ENCODE results near the gene RAB4A.
A peak's percentile ranks its signal among the peaks of the same experiment; 100 is the strongest.

Gene RAB4A

GRCh38 chr1:229328598-229329362, 57.9 kb downstream of the RAB4A start:
- no peak overlapping the region for H3K4me3 ChIP-seq (ENCODE audit: low read depth, low read length)

GRCh38 chr1:229334269-229334668, 63.4 kb downstream of the RAB4A start:
- no peak overlapping the region for H3K4me3 ChIP-seq (ENCODE audit: low read depth, low read length)

DNA sequence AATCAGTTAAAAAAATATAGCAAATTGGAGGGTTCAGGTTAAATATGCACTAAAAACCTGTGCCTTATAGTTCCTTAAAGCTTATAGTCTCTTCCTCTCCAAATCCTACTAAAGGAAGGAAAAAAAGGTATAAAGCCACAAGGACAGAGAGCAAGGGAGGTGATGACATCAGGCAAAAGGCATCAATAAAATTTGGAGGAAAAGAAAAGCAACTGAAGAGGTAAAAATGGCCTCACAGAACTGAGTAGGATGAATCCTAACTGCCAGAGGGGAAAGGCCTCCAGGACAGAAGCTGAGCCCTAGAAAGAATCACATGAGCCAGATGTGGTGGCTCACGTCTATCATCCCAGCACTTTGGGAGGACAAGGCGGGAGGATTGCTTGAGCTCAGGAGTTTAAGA, 63.8 kb downstream of the RAB4A start:
- no peak overlapping the region for H3K4me3 ChIP-seq (ENCODE audit: low read depth, low read length)

DNA sequence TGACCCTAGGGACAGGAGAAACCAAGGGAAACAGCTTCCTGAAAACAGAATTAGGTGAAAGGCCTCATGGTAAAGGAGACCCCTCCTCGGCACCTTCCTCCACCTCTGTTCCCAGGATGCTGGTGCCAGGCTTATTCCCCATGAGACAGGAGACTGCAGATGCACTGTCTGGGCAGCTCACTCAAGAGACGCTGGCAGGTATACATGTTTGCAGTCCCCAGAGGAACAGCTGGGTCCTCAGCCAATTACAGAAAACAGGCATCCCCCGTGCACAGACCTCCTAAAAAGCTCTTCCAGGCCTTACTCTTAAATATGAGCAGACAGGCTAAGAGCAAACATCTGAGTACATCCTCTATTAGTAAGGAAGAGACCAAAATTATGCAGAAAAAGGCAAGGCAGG, 65.4 kb downstream of the RAB4A start:
- no peak overlapping the region for H3K4me3 ChIP-seq (ENCODE audit: low read depth, low read length)

DNA sequence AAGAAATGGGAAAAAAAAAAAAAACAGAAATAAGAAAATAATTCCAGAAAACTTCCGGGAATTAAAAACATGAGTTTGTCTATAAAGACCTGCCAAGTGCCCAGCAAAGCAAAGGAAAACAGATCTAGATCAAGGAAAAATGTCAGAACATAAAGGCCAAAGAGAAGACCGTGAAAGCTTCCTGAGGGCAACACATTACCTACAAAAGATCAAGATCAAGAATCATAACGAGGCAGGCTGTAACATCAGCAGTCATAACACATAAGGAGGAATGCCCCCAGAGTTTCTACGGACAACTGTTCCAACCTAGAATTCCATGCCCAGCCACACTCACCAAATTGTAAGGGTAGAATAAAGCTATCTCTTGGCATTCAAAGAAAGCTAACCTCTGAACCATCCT, 68.2 kb downstream of the RAB4A start:
- H3K4me3 ChIP-seq (ENCODE audit: low read depth, low read length): no peak overlapping the region

- H3K4me3 ChIP-seq (ENCODE audit: low read depth, low read length): no peak overlapping the region
Observed at GRCh38 chr1:229339520-229339919, 68.6 kb downstream of the RAB4A start.

DNA sequence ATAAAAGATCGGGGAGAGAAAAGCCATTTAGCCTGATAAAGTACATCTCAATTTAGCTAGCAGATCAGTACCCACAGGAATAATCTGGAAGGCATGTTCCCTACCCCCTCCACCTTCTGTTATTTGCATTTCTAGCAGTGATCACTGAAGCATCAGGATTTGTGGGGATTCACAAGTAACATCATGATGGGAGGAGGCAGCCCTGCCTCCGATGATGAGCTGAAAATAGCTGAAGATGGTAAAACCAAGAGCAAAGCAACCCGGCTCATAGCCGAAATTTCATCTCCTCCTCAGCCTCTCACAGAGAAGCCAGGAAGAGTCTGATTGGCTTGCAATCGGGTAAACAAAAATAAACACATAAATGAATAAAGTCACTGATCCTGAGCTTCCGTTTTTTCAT, 69.6 kb downstream of the RAB4A start:
- H3K4me3 ChIP-seq (ENCODE audit: low read depth, low read length): peak overlapping the region; percentile 18

DNA sequence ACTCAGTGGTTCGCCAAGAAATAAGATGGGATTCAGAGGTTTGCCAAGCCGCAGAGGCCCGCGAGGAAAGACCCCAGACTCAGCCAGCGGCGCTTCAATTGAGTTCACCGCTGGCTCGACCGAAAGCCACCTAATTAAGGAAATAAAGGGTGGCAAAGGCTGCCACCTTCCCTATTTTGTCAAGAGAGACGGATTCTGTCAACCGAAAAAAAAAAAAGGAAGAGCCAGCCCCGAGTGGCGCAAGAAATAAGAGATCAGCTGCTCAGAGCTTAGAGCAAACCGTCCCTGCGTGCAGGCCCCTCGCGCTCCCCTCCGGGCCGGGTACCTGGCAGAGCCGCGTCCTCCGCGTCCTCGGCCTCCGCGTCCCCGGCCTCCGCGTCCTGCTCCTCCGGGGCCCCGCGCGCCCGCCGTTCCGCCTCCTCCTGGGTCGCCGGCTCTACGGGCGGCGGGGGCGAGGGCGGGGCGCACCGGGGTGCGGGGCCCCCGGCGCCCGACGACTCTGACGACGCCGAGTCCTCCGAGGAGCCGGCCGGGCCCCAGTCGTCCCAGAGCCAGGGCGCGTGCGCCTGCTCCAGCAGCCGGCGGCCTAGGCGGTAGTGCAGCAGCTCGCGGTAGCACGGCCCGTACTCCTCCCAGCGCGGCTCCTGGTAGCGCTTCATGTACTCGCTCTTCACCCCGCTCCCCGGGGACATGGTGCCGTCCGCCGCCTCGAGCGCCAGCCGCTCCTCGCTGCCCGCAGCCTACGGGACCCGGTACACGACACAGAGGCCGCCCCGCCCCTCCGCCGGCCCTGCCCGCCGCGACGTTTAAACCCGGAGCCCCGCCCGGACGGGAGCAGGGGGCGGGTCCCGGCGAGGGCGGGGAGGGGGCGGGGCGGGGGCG, 71.1 kb downstream of the RAB4A start:
- peak overlapping the region; percentile 71 for H3K4me3 ChIP-seq (ENCODE audit: low read depth, low read length)

GRCh38 chr1:229342656-229343569, 72.0 kb downstream of the RAB4A start, which contains the start of gene CCSAP:
Gene CCSAP (minus strand): TSS chr1:229343047. CDS start chr1:229342465, 582 bp downstream.
- peak within 1 kb of the TSS; percentile 74 for H3K4me3 ChIP-seq (ENCODE audit: low read depth, low read length)

DNA sequence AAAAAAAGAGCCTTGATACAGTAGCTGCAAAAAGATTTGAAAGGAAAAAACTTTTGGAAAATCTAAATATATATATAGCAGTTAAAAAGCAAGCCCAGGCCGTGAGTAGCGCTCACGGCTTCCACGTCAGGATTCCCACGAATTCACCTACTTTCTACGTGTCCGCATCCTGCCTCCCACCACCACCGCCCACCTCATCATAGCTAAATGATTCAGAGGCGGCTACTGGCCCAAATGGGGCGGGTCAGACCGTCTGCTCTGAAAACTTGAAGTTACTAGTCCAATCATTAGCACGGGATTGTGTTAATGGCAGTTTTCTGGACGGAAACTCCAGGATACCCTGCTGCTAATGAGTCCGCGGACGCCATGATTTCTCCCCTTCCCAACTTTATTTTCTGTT, 73.2 kb downstream of the RAB4A start:
- H3K4me3 ChIP-seq (ENCODE audit: low read depth, low read length): no peak overlapping the region

- no peak overlapping the region for H3K4me3 ChIP-seq (ENCODE audit: low read depth, low read length)
Observed at GRCh38 chr1:229344937-229345684, 74.2 kb downstream of the RAB4A start.

GRCh38 chr1:229347528-229347927, 76.6 kb downstream of the RAB4A start:
- no peak overlapping the region for H3K4me3 ChIP-seq (ENCODE audit: low read depth, low read length)

- no peak overlapping the region for H3K4me3 ChIP-seq (ENCODE audit: low read depth, low read length)
Observed at GRCh38 chr1:229349463-229350385, 78.8 kb downstream of the RAB4A start.

- no peak overlapping the region for H3K4me3 ChIP-seq (ENCODE audit: low read depth, low read length)
Observed at GRCh38 chr1:229352975-229353374, 82.1 kb downstream of the RAB4A start.

- H3K4me3 ChIP-seq (ENCODE audit: low read depth, low read length): no peak overlapping the region
Observed at GRCh38 chr1:229354226-229354625, 83.3 kb downstream of the RAB4A start.

Data from iPS-11a (cell line).